Rectal smooth muscle tissue (tissue), 1 donor: ENCODE data around the gene SLC22A14.

Source experiments
- H3K27ac ChIP-seq: one replicate; pipeline ENCODE4 v1.7.0; 2013; ENCODE audit warnings: low read depth, low read length, inconsistent platforms
- H3K27me3 ChIP-seq: one replicate; pipeline ENCODE4 v1.7.0; 2013; ENCODE audit warnings: low read length; ENCODE audit not compliant: control insufficient read depth, insufficient read depth
- H3K36me3 ChIP-seq: one replicate; pipeline ENCODE4 v1.7.0; 2013; ENCODE audit warnings: low read length; ENCODE audit not compliant: control insufficient read depth, insufficient read depth
- H3K4me1 ChIP-seq: one replicate; pipeline ENCODE4 v1.7.0; 2013; ENCODE audit warnings: low read length; ENCODE audit not compliant: control insufficient read depth, insufficient read depth
- H3K4me3 ChIP-seq: one replicate; pipeline ENCODE4 v1.7.0; 2013; ENCODE audit warnings: low read length
- H3K9ac ChIP-seq: one replicate; pipeline ENCODE4 v1.7.0; 2013; ENCODE audit warnings: low read length

SLC22A14 gene

DNA sequence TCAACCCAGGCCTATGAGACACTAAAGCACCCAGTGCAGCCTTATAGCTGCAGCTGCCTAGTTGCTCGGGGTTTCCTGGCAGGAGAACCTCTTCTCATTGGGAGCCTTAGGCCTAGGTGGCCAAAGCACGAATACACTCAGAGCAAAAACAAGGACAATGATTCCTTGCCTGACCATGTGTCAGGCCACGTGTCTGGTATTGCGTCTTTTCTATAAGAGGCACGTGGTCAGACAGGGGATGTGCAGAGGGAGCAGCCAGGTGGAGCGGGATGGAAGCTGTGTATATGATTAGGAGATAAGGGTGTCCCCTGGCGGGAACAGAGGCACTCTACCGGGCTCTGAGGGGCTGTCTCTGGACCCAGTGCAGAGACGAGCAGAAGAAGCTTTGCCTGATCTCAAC is 26.4 kb downstream of the SLC22A14 start:
- H3K36me3 ChIP-seq, result no peaks in the 10 kb centered on the region
- H3K27ac ChIP-seq, result no peak overlapping the region
- H3K4me3 ChIP-seq, result no peak overlapping the region
- H3K9ac ChIP-seq, result no peak overlapping the region
- H3K27me3 ChIP-seq, result peaks cover 2% of the 10 kb centered on the region
- no peaks in the 10 kb centered on the region for H3K4me1 ChIP-seq

DNA sequence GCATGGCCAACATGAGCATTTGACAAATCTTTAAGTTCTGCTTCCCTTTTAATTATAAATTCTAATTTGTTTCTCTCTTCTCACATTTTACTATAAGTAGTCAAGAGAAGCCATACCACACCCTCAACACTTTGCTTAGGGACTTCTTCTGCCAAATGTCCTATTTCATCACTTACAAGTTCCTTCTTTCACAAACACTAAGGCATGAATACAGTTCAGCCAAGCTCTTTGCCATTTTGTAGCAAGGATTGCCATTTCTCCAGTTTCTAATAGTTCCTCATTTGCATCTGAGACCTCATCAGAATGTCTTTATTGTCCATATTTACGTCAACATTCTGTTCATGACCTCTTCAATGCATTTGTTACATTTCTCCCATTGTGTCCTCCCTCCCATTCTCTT is 29.4 kb downstream of the SLC22A14 start:
- no peak overlapping the region for H3K27ac ChIP-seq
- H3K4me1 ChIP-seq, result no peaks in the 10 kb centered on the region
- no peaks in the 10 kb centered on the region for H3K36me3 ChIP-seq
- no peak overlapping the region for H3K4me3 ChIP-seq
- H3K9ac ChIP-seq, result no peak overlapping the region
- peaks cover 2% of the 10 kb centered on the region for H3K27me3 ChIP-seq

DNA sequence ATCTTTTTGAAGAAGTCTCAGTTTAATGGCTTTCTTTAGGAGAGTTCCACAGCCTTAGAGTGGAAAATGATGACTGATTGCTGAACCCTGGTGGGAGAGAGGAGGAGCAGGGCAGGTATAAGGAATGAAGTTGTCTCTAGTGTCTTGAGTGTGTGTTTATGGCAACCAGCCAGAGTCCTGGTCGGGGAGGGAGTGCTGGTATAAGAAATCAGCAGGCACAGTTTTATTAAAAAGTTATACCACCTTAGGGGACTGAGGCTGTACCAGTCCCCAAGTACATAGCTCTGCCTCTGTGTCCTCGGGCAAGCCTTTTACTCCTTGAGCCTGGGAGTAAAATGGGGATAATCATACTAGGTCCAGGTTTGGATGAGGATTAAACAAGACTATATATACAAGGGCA is 29.8 kb downstream of the SLC22A14 start:
- no peak overlapping the region for H3K9ac ChIP-seq
- H3K4me3 ChIP-seq, result no peak overlapping the region
- H3K4me1 ChIP-seq, result no peaks in the 10 kb centered on the region
- no peak overlapping the region for H3K27ac ChIP-seq
- H3K36me3 ChIP-seq, result no peaks in the 10 kb centered on the region
- peaks cover under 1% of the 10 kb centered on the region for H3K27me3 ChIP-seq

DNA sequence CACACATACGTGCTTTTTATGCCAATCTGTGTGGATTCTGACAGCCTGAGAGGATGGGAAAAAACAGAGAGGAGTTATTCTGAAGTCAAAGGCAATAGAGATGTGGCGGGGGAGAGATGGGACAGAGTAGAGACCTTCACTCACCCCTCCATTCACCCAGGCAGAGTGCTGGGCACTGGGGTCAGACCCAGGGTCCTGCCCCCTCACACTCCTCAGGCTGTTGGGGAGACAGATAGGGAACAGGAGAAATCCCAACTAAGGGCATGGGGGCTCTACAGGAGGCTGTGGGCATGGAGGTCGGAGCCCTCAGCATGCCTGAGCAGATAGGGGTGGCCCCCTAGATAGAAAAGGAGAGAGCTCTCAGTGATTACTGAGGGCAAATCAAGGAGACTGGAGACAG is 30.3 kb downstream of the SLC22A14 start:
- Histone ChIP-seq H3K9ac (no peak overlapping the region), H3K27me3 (no peaks in the 10 kb centered on the region), H3K4me1 (no peaks in the 10 kb centered on the region), H3K4me3 (no peak overlapping the region), H3K27ac (no peak overlapping the region), H3K36me3 (no peaks in the 10 kb centered on the region)

DNA sequence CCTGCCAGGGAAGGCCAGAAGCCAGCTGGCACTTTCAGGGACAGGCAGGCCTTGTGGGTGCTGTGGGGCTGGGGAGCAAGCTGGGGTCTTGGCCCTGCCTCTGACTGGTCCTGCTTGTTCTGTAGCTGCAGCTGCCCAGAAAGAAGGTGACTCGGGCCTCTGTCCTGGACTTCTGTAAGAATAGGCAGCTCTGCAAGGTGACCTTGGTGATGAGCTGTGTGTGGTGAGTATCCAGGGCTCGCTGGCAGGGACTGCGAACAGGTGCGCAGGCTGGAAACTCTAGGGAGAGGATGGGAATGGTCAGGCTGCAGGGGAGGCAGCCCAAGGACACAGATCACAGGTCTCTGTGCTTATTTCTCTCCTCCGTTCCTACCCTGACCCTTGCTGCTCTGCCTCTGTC is 31.2 kb downstream of the SLC22A14 start:
- H3K4me1 ChIP-seq, result no peaks in the 10 kb centered on the region
- H3K27me3 ChIP-seq, result no peaks in the 10 kb centered on the region

DNA sequence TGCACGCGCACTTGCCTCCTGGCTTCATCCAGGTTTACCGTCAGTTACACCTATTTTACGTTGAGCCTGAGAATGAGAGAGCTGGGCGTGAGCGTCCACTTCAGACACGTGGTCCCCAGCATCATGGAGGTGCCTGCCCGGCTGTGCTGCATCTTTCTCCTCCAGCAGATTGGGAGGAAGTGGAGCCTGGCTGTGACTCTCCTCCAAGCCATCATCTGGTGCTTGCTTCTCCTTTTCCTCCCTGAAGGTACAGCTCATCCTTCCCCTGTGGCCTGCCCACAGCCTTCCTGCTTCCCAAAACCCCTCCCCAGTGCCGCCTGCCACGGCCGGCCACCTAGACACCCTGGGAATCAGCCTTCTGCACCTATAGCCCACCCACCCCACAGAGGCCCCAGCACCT is 31.6 kb downstream of the SLC22A14 start:
- Histone ChIP-seq H3K4me1 (no peaks in the 10 kb centered on the region), H3K4me3 (no peak overlapping the region), H3K9ac (no peak overlapping the region), H3K36me3 (no peaks in the 10 kb centered on the region), H3K27ac (no peak overlapping the region), H3K27me3 (no peaks in the 10 kb centered on the region)

More for the DNA sequence above, 31.2 kb downstream of the SLC22A14 start:
- no peaks in the 10 kb centered on the region for H3K36me3 ChIP-seq
- H3K27ac ChIP-seq, result no peak overlapping the region
- no peak overlapping the region for H3K9ac ChIP-seq
- H3K4me3 ChIP-seq, result no peak overlapping the region

DNA sequence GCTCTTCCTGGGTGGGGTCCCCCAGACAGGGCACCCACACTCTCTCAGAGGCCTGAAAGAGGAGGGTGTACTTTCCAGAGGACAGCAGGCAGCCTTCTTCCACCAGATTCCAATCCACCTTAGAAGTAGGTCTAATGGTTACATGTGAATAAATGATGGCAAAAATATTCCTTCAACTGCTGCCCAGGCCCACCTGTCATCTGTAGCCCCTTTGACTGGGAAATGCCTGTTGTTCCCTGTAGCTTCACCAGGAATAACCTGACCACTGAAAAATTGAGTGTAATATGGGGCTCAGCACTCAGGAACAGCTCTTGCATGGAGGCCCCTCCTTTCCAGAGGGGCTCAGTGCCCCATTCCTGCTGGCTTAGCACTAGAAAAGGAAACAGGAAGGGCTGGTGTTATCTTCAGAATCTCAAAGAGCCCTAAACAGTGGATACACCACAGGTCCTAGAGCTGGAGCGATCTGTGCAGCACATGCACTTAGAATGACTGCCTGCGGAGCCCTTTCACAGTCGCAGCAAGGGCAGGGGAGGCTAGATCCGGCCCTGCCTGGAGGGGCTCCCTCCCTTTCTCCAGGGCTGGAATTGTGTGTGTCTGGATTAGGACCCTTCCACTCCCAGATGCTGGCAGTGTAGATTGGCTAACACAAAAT is 32.1 kb downstream of the SLC22A14 start:
- Histone ChIP-seq H3K4me3 (no peak overlapping the region), H3K27ac (no peak overlapping the region), H3K27me3 (no peaks in the 10 kb centered on the region)

DNA sequence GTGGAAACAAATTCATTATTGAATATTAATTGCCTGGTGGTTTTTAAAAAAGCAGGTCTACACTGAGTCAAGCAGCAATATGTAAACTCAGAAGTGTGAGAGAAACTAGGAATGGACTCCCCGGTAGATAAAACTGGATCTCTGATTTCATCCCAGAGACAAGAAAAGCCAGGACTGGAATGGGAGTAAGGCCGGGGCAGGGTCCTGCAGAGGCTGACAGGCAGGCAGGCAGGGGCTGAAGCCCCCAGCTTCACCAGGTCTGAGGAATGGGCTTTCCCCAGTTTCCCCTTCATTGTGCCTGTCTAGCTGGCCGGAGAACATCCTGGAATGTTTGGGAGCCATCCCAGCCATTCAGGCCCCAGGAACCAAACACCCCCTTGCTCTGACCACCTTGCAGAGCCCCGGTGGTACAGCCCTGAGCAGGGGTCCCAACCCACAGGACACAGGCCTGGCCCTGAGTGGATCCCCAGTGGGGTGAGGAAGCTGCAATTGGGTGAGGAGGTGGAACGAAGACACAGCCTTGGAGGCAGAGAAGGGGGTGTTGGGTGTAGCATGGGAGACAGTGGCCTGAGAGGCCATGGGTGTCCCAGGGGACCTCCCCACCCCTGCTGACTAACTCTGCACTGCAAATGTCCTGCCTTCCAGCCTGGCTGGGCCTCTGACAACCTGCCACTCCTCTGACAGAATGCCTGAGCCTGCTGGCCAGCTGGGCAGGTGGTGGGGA is 32.8 kb downstream of the SLC22A14 start:
- Histone ChIP-seq H3K27me3 (no peaks in the 10 kb centered on the region), H3K27ac (no peak overlapping the region), H3K9ac (no peak overlapping the region), H3K4me1 (no peaks in the 10 kb centered on the region), H3K4me3 (no peak overlapping the region), H3K36me3 (no peaks in the 10 kb centered on the region)

More for the DNA sequence above, 32.1 kb downstream of the SLC22A14 start:
- H3K36me3 ChIP-seq, result no peaks in the 10 kb centered on the region
- no peaks in the 10 kb centered on the region for H3K4me1 ChIP-seq
- no peak overlapping the region for H3K9ac ChIP-seq

DNA sequence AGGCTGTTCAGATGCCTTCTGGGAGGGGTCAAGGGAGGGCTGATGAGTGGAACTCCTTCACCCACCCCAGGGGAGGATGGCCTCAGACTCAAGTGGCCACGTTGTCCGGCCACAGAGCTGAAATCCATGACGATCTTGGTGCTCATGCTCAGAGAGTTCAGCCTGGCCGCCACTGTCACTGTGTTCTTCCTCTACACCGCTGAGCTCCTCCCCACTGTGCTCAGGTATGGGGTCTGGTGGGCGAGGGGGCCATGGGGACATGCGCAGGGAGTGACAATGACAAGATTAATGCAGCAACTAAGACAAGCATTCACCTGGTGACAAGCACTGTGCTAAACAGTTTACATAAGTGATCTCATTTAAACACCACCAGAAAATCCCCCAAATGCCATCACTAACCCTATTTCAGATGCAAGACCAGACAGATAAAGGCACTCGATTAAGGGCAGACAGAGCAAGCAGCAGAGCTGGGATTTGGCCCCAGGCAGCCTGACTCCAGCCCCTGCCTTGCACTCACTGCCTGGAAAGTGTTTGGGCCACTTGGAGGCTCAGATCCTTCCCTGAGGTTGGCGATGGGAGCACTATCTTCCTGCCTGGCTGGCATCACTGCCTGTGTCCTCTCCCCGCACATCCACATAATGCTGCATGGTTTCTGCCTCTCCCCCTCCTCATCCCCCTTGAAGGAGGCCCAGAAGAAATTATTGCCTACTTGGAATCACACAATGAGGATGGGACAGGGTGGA is 33.6 kb downstream of the SLC22A14 start:
- Histone ChIP-seq H3K27ac (no peak overlapping the region), H3K4me3 (no peak overlapping the region), H3K36me3 (no peaks in the 10 kb centered on the region), H3K4me1 (no peaks in the 10 kb centered on the region), H3K27me3 (no peaks in the 10 kb centered on the region), H3K9ac (no peak overlapping the region)

DNA sequence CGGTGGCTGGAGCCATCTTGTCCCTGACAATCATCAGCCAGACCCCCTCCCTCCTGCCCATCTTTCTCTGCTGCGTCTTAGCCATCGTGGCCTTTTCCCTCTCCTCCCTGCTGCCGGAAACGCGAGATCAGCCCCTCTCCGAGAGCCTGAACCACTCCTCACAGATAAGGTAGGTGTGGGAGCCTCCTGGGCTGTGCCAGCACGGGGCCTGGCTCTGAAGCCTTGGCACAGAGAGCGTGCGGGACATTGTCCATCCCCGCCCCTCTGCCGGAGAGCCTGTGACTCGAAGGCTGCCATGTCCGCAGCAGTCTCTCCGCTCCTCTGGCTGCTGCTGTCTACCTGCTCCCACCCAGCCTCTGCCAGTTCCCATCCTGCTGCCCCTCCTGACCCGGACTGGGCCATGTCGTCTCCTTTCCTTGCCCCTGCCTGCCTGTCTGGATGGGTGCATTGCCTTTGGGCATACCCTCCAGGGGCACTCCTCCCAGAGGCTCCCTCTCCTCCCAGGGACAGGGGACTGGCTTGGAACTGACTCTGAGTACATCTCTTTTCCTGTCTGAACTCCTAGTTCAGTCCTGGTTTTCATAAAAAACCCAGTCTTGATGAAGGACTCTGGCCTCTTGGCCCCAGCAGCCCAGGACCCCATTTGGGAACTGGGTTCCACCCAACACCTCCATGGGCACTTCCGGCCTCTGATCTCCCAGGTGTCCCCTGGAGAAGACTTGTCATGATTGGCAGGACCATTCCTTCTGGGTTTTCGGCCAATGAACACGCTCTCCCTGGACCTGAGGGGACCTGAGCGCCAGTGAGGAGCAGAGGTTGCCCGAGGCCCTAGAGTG is 34.5 kb downstream of the SLC22A14 start:
- Histone ChIP-seq H3K36me3 (no peaks in the 10 kb centered on the region), H3K9ac (no peak overlapping the region), H3K27me3 (no peaks in the 10 kb centered on the region), H3K27ac (no peak overlapping the region), H3K4me1 (no peaks in the 10 kb centered on the region), H3K4me3 (no peak overlapping the region)

DNA sequence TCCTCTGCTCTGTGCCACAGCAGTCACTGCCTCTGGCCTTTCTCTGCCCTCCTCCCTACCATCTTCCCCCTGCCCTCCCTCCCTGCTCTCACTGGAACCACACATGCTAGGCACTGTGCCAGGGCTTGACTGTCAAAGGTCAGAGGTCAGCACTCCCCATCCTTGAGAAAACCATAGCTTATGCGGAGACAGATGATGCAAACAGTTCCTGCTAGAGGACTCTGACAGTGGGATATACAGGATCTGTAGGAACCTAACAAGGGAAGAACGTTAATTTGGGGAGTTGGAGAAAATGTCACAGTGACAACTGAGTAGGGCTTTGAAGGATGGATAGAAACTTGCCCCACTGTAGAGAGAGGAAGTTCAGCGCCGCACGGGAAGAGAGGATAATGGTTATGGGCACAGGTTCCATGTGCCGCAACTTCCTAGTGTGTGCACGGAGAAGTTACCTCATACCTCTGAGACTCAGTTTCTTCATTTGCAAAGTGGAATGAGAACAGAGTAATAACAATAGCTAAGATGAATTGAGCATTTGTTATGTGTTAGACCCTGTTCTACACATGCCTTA is 35.2 kb downstream of the SLC22A14 start:
- Histone ChIP-seq H3K27ac (no peak overlapping the region), H3K9ac (no peak overlapping the region), H3K27me3 (no peaks in the 10 kb centered on the region), H3K4me3 (no peak overlapping the region), H3K4me1 (no peaks in the 10 kb centered on the region), H3K36me3 (no peaks in the 10 kb centered on the region)
